ENCODE results near the gene USP9X. TPM values are rescaled to one million over a fixed set of nuclear protein-coding genes. Genes with fewer than 3 reads are reported as not detected.
"Not testable (repeated sequence)": the region's sequence is repeated elsewhere in the genome, so short reads cannot be mapped to it uniquely, and the experiment has no call there.

Gene USP9X
- total and polyA plus RNA-seq, 10 donors = 8.0 to 116 (median 87.5) TPM

DNA sequence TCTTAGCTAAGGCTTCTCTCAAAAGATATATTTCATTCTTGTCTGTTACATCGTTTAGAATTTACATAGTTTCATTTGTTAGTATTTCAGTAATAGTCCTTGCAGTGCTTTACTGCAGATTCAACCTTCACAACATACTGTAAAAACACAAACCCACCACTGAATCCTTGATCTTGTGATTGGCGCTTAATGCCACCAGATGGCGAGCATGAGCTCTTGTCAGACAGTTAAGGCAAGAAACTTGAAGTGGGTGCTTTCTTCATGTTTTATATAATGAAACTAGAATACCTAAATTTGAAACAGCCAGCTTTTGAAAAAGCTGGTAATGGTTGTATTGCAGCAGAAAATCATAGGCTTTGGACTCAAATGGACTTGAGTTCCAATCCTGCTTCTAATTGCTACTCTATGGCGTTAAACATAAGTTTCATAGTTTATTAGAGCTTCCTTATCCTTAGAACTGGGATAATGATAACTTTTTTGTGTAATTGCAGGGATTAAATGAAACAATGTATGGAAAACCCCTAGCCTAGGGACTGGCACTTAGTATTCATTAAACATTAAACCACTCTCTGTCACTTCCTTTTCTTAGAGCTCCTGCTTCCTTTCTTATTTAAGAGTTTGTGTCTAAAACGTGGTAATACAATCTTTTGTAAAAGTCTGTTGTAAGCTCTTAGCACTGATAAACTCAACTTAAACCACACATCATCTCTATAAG is 95.1 kb downstream of the USP9X start:
- Histone ChIP-seq H3K4me3 (no peak overlapping the region), H3K27me3 (replicated peaks in 1 of 7) (no peaks in the 10 kb centered on the region), H3K4me1 (peaks cover 0 to 35% (median 12%) of the 10 kb centered on the region in 6 donors), H3K36me3 (peaks cover 0 to 48% (median 9%) of the 10 kb centered on the region in 6 donors), H3K9me3 (no peaks in the 10 kb centered on the region), H3K27ac (peak overlapping the region in 5 of 8 donors; percentile 16 to 58 (median 48))
- 13 to 26% (median 21%) methylated on average over 5 of the region's 5 CpGs for WGBS, 5 donors
- TF ChIP-seq POLR2AphosphoS5 (IDR thresholded peaks at IDR 0.05) = peak in 1 of 3 donors; percentile 36
- no peak for TF ChIP-seq POLR2A (IDR thresholded peaks at IDR 0.05)
- TF ChIP-seq, protein P1, sequence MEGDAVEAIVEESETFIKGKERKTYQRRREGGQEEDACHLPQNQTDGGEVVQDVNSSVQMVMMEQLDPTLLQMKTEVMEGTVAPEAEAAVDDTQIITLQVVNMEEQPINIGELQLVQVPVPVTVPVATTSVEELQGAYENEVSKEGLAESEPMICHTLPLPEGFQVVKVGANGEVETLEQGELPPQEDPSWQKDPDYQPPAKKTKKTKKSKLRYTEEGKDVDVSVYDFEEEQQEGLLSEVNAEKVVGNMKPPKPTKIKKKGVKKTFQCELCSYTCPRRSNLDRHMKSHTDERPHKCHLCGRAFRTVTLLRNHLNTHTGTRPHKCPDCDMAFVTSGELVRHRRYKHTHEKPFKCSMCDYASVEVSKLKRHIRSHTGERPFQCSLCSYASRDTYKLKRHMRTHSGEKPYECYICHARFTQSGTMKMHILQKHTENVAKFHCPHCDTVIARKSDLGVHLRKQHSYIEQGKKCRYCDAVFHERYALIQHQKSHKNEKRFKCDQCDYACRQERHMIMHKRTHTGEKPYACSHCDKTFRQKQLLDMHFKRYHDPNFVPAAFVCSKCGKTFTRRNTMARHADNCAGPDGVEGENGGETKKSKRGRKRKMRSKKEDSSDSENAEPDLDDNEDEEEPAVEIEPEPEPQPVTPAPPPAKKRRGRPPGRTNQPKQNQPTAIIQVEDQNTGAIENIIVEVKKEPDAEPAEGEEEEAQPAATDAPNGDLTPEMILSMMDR (IDR thresholded peaks at IDR 0.05 in 8 of 11, conservative IDR thresholded peaks at IDR 0.05 in 3 of 11) = peak; percentile 24 to 75 (median 60)
- intact Hi-C loops (cut with DNase I; ENCODE audit: low total_unique reads) = loop anchor here (10.0 kb wide), 1 partner anchor 74 kb away; no protein-coding TSS in a partner anchor
- DNase-seq = no peak

DNA sequence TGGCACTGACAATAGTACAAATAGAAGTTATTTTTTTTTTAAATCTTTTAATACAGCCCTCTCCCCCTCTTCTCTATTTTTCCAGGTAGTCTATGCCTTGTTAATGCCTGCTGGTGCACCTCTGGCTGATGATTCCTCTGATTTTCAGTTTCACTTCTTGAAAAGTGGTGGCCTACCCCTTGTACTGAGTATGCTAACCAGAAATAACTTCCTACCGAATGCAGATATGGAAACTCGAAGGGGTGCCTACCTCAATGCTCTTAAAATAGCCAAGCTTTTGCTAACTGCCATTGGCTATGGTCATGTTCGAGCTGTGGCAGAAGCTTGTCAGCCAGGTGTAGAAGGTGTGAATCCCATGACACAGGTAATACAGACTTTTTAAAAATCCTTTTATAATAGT is 99.1 kb downstream of the USP9X start:
- Histone ChIP-seq H3K27ac (no peak overlapping the region), H3K27me3 (replicated peaks in 1 of 7) (no peaks in the 10 kb centered on the region), H3K9me3 (no peaks in the 10 kb centered on the region), H3K36me3 (peaks cover 0 to 78% (median 32%) of the 10 kb centered on the region in 6 donors), H3K4me3 (no peak overlapping the region), H3K4me1 (peaks cover 0 to 32% (median 12%) of the 10 kb centered on the region in 6 donors)
- TF ChIP-seq POLR2AphosphoS5 (IDR thresholded peaks at IDR 0.05) (no peak), POLR2A (IDR thresholded peaks at IDR 0.05) (no peak)
- TF ChIP-seq, protein P1 (IDR thresholded peaks at IDR 0.05 in 8 of 11, conservative IDR thresholded peaks at IDR 0.05 in 3 of 11) = no peak
- intact Hi-C loops (cut with DNase I; ENCODE audit: low total_unique reads) = loop anchor here (10.0 kb wide), 1 partner anchor 70 kb away; no protein-coding TSS in a partner anchor
- DNase-seq = no peak
- WGBS, 5 donors = 38 to 56% (median 53%) methylated on average over 3 of the region's 3 CpGs

DNA sequence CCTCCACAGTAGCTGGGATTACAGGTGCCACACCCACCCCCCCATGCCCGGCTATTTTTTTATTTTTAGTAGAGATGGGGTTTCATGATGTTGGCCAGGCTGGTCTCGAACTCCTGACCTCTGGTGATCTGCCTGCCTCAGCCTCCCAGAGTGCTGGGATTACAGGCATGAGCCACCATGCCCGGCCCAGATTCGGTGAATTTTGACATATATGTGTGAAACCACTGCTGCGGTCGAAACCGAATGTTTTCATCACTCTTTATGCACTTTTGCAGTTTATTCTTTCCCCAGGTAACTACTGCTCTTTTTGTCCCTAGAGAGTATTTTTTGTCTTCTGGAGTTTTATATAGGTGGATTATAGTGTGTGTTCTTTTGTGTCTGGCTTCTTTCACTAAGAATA is 101.7 kb downstream of the USP9X start:
- intact Hi-C loops (cut with DNase I; ENCODE audit: low total_unique reads) = loop anchor here (10.0 kb wide), 1 partner anchor 68 kb away; no protein-coding TSS in a partner anchor
- Histone ChIP-seq H3K4me1 (peaks cover 0 to 14% (median 0%) of the 10 kb centered on the region in 6 donors), H3K36me3 (peaks cover 0 to 98% (median 54%) of the 10 kb centered on the region in 6 donors)
- not testable (repeated sequence) for DNase-seq; H3K4me3 ChIP-seq; H3K9me3 ChIP-seq; H3K27me3 ChIP-seq (replicated peaks in 1 of 7); H3K27ac ChIP-seq
- WGBS, 5 donors = 93 to 98% (median 94%) methylated on average over 6 to 7 of the region's 7 CpGs

DNA sequence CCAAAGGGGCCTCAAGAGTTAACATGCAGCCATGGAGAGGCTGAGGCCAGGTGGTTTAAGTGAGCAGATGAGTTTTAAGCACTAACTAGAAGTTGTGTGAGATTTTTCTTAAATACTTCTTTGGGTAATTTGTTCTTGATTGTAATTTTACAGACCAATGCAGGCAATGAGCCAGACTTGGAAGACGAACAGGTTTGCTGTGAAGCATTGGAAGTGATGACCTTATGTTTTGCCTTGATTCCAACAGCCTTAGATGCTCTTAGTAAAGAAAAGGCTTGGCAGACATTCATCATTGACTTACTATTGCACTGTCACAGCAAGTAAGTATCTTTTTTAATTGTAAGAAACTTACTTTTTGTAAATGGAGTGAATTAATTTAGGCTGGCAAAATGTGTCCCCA is 103.9 kb downstream of the USP9X start:
- H3K9me3 ChIP-seq = no peaks in the 10 kb centered on the region
- 67 to 95% (median 94%) methylated on average over 1 of the region's 1 CpG for WGBS, 5 donors
- H3K27ac ChIP-seq = no peak overlapping the region
- DNase-seq = no peak
- TF ChIP-seq POLR2AphosphoS5 (IDR thresholded peaks at IDR 0.05) (no peak), POLR2A (IDR thresholded peaks at IDR 0.05) (no peak)
- TF ChIP-seq, protein P1 (IDR thresholded peaks at IDR 0.05 in 8 of 11, conservative IDR thresholded peaks at IDR 0.05 in 3 of 11) = no peak
- no peak overlapping the region for H3K4me3 ChIP-seq
- no peaks in the 10 kb centered on the region for H3K27me3 ChIP-seq (replicated peaks in 1 of 7)
- peaks cover 0 to 100% (median 57%) of the 10 kb centered on the region in 6 donors for H3K36me3 ChIP-seq
- peaks cover 0 to 5% (median 0%) of the 10 kb centered on the region in 6 donors for H3K4me1 ChIP-seq
- intact Hi-C loops (cut with DNase I; ENCODE audit: low total_unique reads) = loop anchor here (10.0 kb wide), 1 partner anchor 66 kb away; no protein-coding TSS in a partner anchor

Measured in spleen (tissue), 11 donors.